Measurements from ENCODE around the gene TOLLIP.
"Not testable (repeated sequence)": the region's sequence is repeated elsewhere in the genome, so short reads cannot be mapped to it uniquely, and the experiment has no call there.

Gene TOLLIP

DNA sequence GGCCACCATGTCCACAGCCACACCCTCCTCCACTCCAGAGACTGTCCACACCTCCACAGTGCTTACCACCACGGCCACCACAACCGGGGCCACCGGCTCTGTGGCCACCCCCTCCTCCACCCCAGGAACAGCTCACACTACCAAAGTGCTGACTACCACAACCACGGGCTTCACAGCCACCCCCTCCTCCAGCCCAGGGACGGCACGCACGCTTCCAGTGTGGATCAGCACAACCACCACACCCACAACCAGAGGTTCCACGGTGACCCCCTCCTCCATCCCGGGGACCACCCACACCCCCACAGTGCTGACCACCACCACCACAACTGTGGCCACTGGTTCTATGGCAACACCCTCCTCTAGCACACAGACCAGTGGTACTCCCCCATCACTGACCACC lies 64.9 kb downstream of the TOLLIP start:
- not testable (repeated sequence) for H3K27me3 Mint-ChIP-seq (ENCODE audit: low read depth); DNase-seq (ENCODE audit: low spot score); H3K9me3 Mint-ChIP-seq; H3K4me3 Mint-ChIP-seq; H3K27ac Mint-ChIP-seq; H3K4me1 Mint-ChIP-seq (ENCODE audit: low read depth); H3K36me3 Mint-ChIP-seq (ENCODE audit: low read depth)

DNA sequence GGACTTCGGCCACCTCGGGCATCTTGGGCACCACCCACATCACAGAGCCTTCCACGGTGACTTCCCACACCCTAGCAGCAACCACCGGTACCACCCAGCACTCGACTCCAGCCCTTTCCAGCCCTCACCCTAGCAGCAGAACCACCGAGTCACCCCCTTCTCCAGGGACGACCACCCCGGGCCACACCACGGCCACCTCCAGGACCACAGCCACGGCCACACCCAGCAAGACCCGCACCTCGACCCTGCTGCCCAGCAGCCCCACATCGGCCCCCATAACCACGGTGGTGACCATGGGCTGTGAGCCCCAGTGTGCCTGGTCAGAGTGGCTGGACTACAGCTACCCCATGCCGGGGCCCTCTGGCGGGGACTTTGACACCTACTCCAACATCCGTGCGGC lies 65.9 kb downstream of the TOLLIP start:
- not testable (repeated sequence) for H3K4me1 Mint-ChIP-seq (ENCODE audit: low read depth); H3K27ac Mint-ChIP-seq; H3K9me3 Mint-ChIP-seq; H3K36me3 Mint-ChIP-seq (ENCODE audit: low read depth); DNase-seq (ENCODE audit: low spot score); H3K4me3 Mint-ChIP-seq; H3K27me3 Mint-ChIP-seq (ENCODE audit: low read depth)

DNA sequence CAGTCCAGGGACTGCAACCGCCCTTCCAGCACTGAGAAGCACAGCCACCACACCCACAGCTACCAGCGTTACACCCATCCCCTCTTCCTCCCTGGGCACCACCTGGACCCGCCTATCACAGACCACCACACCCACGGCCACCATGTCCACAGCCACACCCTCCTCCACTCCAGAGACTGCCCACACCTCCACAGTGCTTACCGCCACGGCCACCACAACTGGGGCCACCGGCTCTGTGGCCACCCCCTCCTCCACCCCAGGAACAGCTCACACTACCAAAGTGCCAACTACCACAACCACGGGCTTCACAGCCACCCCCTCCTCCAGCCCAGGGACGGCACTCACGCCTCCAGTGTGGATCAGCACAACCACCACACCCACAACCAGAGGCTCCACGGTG lies 66.7 kb downstream of the TOLLIP start:
- not testable (repeated sequence) for H3K27me3 Mint-ChIP-seq (ENCODE audit: low read depth); H3K9me3 Mint-ChIP-seq; H3K4me1 Mint-ChIP-seq (ENCODE audit: low read depth); H3K36me3 Mint-ChIP-seq (ENCODE audit: low read depth); H3K27ac Mint-ChIP-seq; DNase-seq (ENCODE audit: low spot score); H3K4me3 Mint-ChIP-seq

DNA sequence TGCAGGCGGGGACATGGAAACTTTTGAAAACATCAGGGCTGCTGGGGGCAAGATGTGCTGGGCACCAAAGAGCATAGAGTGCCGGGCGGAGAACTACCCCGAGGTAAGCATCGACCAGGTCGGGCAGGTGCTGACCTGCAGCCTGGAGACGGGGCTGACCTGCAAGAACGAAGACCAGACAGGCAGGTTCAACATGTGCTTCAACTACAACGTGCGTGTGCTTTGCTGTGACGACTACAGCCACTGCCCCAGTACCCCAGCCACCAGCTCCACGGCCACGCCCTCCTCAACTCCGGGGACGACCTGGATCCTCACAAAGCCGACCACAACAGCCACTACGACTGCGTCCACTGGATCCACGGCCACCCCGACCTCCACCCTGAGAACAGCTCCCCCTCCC lies 67.1 kb downstream of the TOLLIP start:
- Mint-ChIP-seq H3K4me1 (ENCODE audit: low read depth) (no peaks in the 10 kb centered on the region), H3K27ac (no peak overlapping the region), H3K9me3 (peaks cover 7% of the 10 kb centered on the region), H3K4me3 (no peak overlapping the region), H3K27me3 (ENCODE audit: low read depth) (no peaks in the 10 kb centered on the region), H3K36me3 (ENCODE audit: low read depth) (no peaks in the 10 kb centered on the region)
- DNase-seq (ENCODE audit: low spot score), result no peak

DNA sequence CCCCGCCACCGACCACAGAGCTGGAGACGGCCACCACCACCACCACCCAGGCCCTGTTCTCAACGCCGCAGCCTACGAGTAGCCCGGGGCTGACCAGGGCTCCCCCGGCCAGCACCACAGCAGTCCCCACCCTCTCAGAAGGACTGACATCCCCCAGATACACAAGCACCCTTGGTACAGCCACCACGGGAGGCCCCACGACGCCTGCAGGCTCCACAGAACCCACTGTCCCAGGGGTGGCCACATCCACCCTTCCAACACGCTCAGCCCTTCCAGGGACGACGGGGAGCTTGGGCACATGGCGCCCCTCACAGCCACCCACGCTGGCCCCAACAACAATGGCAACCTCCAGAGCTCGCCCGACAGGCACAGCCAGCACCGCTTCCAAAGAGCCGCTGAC lies 67.7 kb downstream of the TOLLIP start:
- no peak overlapping the region for H3K27ac Mint-ChIP-seq
- H3K27me3 Mint-ChIP-seq (ENCODE audit: low read depth), result no peaks in the 10 kb centered on the region

DNA sequence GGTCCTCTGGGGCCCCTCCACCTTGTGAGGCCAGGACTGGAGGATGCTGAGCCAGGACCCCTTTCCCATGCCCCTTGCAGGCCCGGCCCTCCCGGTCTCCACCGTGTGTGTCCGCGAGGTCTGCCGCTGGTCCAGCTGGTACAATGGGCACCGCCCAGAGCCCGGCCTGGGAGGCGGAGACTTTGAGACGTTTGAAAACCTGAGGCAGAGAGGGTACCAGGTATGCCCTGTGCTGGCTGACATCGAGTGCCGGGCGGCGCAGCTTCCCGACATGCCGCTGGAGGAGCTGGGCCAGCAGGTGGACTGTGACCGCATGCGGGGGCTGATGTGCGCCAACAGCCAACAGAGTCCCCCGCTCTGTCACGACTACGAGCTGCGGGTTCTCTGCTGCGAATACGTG lies 68.7 kb downstream of the TOLLIP start:
- Mint-ChIP-seq H3K27me3 (ENCODE audit: low read depth) (no peaks in the 10 kb centered on the region), H3K36me3 (ENCODE audit: low read depth) (no peaks in the 10 kb centered on the region), H3K9me3 (peaks cover 7% of the 10 kb centered on the region), H3K27ac (no peak overlapping the region), H3K4me3 (no peak overlapping the region), H3K4me1 (ENCODE audit: low read depth) (no peaks in the 10 kb centered on the region)
- no peak for DNase-seq (ENCODE audit: low spot score)

More for the DNA sequence above, 67.7 kb downstream of the TOLLIP start:
- Mint-ChIP-seq H3K9me3 (peaks cover 7% of the 10 kb centered on the region), H3K36me3 (ENCODE audit: low read depth) (no peaks in the 10 kb centered on the region), H3K4me1 (ENCODE audit: low read depth) (no peaks in the 10 kb centered on the region), H3K4me3 (no peak overlapping the region)
- DNase-seq (ENCODE audit: low spot score), result no peak

DNA sequence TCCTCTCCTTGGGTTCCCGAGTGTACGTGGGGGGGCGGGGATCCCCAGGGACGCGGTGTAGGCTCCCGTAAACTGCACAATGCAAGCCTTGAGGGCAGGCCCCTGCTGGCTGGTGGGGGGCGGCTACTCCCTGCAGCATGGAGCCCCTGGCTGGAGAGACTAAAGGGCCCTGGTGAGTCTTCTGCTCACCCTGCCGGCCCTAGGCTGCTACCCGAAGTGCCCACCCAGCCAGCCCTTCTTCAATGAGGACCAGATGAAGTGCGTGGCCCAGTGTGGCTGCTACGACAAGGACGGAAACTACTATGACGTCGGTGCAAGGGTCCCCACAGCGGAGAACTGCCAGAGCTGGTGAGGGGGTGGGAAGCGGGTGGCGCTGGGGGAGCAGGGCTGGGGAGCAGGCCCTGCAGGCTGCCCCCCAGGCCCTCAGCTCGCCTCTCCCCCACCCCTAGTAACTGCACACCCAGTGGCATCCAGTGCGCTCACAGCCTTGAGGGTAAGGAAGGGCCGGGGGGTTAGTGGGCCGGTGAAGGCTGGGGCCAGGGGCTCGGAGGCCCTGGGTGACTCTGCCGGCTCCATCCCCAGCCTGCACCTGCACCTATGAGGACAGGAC lies 69.7 kb downstream of the TOLLIP start:
- Mint-ChIP-seq H3K27me3 (ENCODE audit: low read depth) (no peaks in the 10 kb centered on the region), H3K27ac (no peak overlapping the region), H3K4me1 (ENCODE audit: low read depth) (no peaks in the 10 kb centered on the region), H3K9me3 (peaks cover 7% of the 10 kb centered on the region), H3K36me3 (ENCODE audit: low read depth) (no peaks in the 10 kb centered on the region), H3K4me3 (no peak overlapping the region)
- DNase-seq (ENCODE audit: low spot score), result no peak

DNA sequence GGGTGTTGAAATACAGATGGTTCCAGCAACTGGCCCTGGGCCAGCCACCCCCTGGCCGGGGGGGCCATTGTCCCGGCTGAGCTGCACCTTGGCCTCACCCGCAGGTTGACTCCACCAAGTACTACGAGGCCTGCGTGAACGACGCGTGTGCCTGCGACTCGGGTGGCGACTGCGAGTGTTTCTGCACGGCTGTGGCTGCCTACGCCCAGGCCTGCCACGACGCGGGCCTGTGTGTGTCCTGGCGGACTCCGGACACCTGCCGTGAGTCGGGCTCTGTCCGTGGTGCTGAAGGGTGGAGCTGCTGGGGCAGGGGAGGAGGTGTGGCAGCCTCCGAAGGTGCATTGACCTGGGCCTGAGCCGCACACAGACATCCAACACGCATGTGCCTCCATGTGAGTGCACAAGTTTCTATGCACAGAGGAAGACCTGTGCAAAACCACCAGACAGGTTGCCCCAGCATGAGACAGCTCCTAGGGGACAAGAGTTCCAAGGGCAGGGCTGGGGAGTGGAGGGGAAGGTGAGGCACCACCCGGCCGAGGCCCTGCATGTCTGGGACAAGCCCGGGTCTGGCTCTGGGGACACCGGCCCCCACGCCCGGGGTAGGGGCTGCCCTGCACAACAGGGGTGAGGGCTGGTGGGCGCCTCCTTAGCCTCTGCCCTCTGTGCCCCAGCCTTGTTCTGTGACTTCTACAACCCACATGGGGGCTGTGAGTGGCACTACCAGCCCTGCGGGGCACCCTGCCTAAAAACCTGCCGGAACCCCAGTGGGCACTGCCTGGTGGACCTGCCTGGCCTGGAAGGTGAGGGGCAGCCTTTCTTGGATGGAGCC lies 70.5 kb downstream of the TOLLIP start:
- Mint-ChIP-seq H3K27ac (no peak overlapping the region), H3K36me3 (ENCODE audit: low read depth) (no peaks in the 10 kb centered on the region), H3K9me3 (peaks cover 7% of the 10 kb centered on the region), H3K27me3 (ENCODE audit: low read depth) (no peaks in the 10 kb centered on the region), H3K4me1 (ENCODE audit: low read depth) (no peaks in the 10 kb centered on the region), H3K4me3 (no peak overlapping the region)
- no peak for DNase-seq (ENCODE audit: low spot score)

DNA sequence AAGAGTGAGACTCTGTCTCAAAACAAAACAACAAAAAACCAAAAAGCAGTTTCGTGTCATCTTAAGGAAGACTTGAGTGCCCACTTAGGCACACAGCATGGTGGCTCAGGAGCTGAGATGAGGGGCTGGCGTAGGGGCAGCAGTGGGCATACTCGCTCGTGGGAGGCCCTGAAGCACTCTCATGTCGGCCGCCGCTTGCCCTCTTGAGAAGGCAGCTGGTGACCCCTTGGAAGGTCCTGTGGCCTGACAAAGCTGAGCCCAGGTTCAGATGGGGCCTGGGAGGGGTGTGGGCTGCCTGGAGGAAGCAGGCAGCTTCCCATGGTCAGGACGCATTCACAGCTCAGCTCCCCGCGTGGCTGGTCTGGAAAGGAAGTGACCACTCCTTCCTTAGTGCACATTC lies 71.6 kb downstream of the TOLLIP start:
- Mint-ChIP-seq H3K4me3 (no peak overlapping the region), H3K4me1 (ENCODE audit: low read depth) (no peaks in the 10 kb centered on the region), H3K27me3 (ENCODE audit: low read depth) (no peaks in the 10 kb centered on the region), H3K27ac (no peak overlapping the region), H3K9me3 (peaks cover 7% of the 10 kb centered on the region), H3K36me3 (ENCODE audit: low read depth) (no peaks in the 10 kb centered on the region)
- no peak for DNase-seq (ENCODE audit: low spot score)

DNA sequence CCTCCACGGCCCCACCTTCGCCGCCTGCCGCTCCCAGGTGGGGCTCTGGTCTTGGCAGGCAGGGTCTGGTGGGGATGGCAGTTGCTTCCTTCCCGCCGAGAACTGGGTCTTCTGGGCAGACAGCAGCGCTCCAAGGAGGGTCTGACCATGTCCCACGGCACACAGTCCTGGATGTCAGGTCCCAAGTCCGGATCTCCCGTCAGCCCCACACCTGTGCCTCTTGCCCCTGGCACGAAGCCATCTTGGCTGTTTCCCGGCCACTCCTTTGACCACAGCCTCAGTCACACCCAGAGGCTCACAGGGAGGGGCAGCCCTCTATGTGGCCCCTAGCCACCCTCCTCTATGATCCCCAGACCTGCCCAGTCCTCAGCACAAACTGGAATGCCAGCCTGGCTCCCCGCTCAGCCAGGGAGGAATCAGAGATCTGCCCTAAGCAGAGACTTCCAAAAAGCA lies 72.3 kb downstream of the TOLLIP start:
- no peak overlapping the region for H3K27ac Mint-ChIP-seq
- H3K9me3 Mint-ChIP-seq, result peaks cover 2% of the 10 kb centered on the region
- no peaks in the 10 kb centered on the region for H3K4me1 Mint-ChIP-seq (ENCODE audit: low read depth)
- no peaks in the 10 kb centered on the region for H3K36me3 Mint-ChIP-seq (ENCODE audit: low read depth)
- no peaks in the 10 kb centered on the region for H3K27me3 Mint-ChIP-seq (ENCODE audit: low read depth)
- no peak overlapping the region for H3K4me3 Mint-ChIP-seq
- DNase-seq (ENCODE audit: low spot score), result no peak

DNA sequence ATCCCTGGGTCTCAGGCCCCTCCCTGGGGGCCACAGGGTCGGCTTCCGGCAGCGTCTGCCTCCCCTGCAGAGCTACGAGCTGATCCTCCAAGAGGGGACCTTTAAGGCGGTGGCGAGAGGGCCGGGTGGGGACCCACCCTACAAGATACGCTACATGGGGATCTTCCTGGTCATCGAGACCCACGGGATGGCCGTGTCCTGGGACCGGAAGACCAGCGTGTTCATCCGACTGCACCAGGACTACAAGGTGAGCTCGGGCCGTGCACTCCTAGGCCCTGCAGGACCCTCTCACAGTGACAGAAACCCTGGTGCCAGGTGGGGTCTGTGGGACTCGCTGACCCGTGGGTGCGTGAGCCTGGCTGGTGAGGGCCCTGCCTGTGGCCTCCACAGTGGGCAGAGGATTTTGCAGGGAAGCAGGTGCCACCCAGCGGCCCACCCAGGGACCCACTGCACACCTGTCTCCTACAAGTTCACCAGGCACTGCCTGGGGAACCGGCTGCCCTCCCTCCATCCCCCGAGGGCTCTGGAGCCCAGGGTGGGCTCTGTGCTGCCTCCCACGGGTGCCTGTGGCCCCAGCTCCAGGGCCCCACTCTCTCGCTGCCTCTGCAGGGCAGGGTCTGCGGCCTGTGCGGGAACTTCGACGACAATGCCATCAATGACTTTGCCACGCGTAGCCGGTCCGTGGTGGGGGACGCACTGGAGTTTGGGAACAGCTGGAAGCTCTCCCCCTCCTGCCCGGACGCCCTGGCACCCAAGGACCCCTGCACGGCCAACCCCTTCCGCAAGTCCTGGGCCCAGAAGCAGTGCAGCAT lies 72.9 kb downstream of the TOLLIP start:
- DNase-seq (ENCODE audit: low spot score), result no peak
- Mint-ChIP-seq H3K4me3 (no peak overlapping the region), H3K4me1 (ENCODE audit: low read depth) (no peaks in the 10 kb centered on the region), H3K36me3 (ENCODE audit: low read depth) (no peaks in the 10 kb centered on the region), H3K27me3 (ENCODE audit: low read depth) (no peaks in the 10 kb centered on the region), H3K27ac (no peak overlapping the region), H3K9me3 (no peaks in the 10 kb centered on the region)

DNA sequence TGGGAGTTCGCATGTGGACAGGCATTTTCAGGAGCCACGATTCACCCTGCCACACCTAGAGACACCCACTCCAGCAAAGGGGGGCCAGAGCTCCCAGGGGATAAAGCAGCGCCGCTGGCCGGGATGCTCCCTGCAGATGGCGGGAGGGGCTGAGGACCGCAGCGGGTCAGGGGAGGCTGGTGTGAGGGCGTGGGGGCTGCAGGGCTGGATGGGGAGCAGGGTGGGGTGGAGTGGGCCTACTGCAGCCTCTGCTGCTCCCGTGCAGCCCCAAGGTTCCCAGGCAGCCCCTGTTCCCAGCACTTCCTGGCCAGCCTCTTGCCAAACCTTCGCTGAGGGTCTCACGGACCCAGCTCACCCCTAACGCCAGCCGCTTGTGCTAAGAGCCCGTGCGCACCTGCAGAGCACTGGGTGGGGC lies 73.5 kb downstream of the TOLLIP start:
- Mint-ChIP-seq H3K36me3 (ENCODE audit: low read depth) (no peaks in the 10 kb centered on the region), H3K27me3 (ENCODE audit: low read depth) (no peaks in the 10 kb centered on the region), H3K4me1 (ENCODE audit: low read depth) (no peaks in the 10 kb centered on the region), H3K9me3 (no peaks in the 10 kb centered on the region), H3K4me3 (no peak overlapping the region), H3K27ac (no peak overlapping the region)
- DNase-seq (ENCODE audit: low spot score), result no peak

DNA sequence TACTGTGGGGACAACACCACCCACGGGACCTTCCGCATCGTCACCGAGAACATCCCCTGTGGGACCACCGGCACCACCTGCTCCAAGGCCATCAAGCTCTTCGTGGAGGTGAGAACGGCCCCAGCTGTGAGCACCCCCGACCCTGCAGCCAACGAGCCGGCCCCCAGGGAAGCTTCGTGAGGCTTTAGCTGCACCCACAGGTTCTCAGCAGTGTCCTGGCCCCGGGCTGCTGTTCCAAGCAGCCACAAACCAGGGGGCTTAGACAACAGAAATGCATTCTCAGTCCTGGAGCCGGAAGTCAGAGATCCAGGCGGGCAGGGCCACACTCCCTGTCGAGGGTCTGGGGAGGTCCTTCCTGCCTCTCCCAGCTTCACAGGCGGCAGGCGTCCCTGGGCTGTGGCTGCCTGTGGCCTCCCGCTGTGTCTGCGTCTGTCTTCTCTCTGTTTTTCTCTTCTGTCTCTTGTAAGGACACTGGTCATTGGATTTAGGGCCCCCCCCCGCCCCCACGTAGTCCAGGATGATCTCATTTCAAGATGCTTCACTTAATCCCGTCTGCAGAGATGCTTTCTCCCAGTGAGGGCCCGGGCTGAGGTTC lies 74.0 kb downstream of the TOLLIP start:
- Mint-ChIP-seq H3K9me3 (no peaks in the 10 kb centered on the region), H3K36me3 (ENCODE audit: low read depth) (no peaks in the 10 kb centered on the region), H3K27me3 (ENCODE audit: low read depth) (no peaks in the 10 kb centered on the region), H3K27ac (no peak overlapping the region), H3K4me3 (no peak overlapping the region), H3K4me1 (ENCODE audit: low read depth) (no peaks in the 10 kb centered on the region)
- DNase-seq (ENCODE audit: low spot score), result no peak

DNA sequence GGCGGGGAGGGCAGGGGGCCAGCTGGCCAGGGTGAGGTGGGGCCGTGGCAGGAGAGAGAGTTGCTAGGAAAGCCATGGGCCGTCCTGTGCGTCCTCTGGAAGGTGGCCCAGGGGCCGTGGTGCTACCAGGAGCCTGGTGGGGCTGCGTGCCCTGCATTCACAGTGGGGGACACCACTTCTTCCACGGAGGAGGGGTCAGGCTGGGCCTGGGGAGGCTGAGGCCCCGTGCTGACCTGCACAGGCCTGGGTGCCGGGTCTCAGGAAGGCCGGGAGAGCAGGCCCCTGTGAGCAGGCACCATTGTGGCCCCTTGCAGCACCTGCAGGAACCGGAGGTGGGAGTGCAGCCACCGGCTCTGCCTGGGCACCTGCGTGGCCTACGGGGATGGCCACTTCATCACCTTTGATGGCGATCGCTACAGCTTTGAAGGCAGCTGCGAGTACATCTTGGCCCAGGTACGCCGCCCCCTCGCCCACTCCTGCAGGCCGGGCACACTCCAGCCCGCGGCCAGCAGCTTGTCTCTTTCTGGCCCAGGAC lies 74.6 kb downstream of the TOLLIP start:
- H3K27ac Mint-ChIP-seq, result no peak overlapping the region
- DNase-seq (ENCODE audit: low spot score), result no peak
- no peaks in the 10 kb centered on the region for H3K9me3 Mint-ChIP-seq
- no peak overlapping the region for H3K4me3 Mint-ChIP-seq
- no peaks in the 10 kb centered on the region for H3K36me3 Mint-ChIP-seq (ENCODE audit: low read depth)
- H3K27me3 Mint-ChIP-seq (ENCODE audit: low read depth), result no peaks in the 10 kb centered on the region
- no peaks in the 10 kb centered on the region for H3K4me1 Mint-ChIP-seq (ENCODE audit: low read depth)

All from T-helper 2 cell treated with Interferon-gamma antibody and Interleukin-4, amounts not matched to agents 5 μg/mL and 100 μg/mL, for 36 hours (primary cell).